ENCODE results near the gene ABHD14A. TPM values are rescaled to one million over a fixed set of nuclear protein-coding genes. Genes with fewer than 3 reads are reported as not detected.

The ABHD14A gene
- total RNA-seq, 1 experiment from 2014 or later, result 3.8 TPM

- H3K27ac Mint-ChIP-seq, result no peak overlapping the region
- H3K9me3 Mint-ChIP-seq, result no peaks in the 10 kb centered on the region
- DNase-seq (ENCODE audit: low spot score), result peak; percentile 11
- peaks cover 19% of the 10 kb centered on the region for H3K36me3 Mint-ChIP-seq
- no peak for ATAC-seq
- CTCF ChIA-PET, result interaction anchor here (0.6 to 3.4 kb wide), 13 partner anchors 12 to 233 kb away, joined by 3 to 49 read pairs (median 7); partner anchors contain the start of genes ABHD14A, ABHD14B, ACY1 and GPR62
- H3K4me1 Mint-ChIP-seq, result peaks cover 17% of the 10 kb centered on the region
- TF ChIP-seq GABPB1 (CRISPR knock-in tag; IDR thresholded peaks at IDR 0.05) (peak; percentile 69), USF2 (CRISPR knock-in tag; IDR thresholded peaks at IDR 0.05) (no peak), CDX4 (CRISPR knock-in tag; IDR thresholded peaks at IDR 0.05; ENCODE audit: borderline replicate concordance) (no peak), ZBTB43 (CRISPR knock-in tag; IDR thresholded peaks at IDR 0.05) (peak; percentile 6; the same call in 1 of the 2 replicates), IRF2 (CRISPR knock-in tag; IDR thresholded peaks at IDR 0.05; ENCODE audit: borderline replicate concordance, low read depth) (no peak), OVOL2 (CRISPR knock-in tag; IDR thresholded peaks at IDR 0.05; ENCODE audit: borderline replicate concordance) (no peak), TEAD1 (CRISPR knock-in tag; IDR thresholded peaks at IDR 0.05) (no peak), JUN (CRISPR knock-in tag; IDR thresholded peaks at IDR 0.05) (no peak), ETV6 (CRISPR knock-in tag; IDR thresholded peaks at IDR 0.05) (no peak)
- TF ChIP-seq, protein P1, sequence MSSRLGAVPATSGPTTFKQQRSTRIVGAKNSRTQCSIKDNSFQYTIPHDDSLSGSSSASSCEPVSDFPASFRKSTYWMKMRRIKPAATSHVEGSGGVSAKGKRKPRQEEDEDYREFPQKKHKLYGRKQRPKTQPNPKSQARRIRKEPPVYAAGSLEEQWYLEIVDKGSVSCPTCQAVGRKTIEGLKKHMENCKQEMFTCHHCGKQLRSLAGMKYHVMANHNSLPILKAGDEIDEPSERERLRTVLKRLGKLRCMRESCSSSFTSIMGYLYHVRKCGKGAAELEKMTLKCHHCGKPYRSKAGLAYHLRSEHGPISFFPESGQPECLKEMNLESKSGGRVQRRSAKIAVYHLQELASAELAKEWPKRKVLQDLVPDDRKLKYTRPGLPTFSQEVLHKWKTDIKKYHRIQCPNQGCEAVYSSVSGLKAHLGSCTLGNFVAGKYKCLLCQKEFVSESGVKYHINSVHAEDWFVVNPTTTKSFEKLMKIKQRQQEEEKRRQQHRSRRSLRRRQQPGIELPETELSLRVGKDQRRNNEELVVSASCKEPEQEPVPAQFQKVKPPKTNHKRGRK (CRISPR knock-in tag; IDR thresholded peaks at IDR 0.05; ENCODE audit: borderline replicate concordance), result no peak
- TF ChIP-seq, protein P2, sequence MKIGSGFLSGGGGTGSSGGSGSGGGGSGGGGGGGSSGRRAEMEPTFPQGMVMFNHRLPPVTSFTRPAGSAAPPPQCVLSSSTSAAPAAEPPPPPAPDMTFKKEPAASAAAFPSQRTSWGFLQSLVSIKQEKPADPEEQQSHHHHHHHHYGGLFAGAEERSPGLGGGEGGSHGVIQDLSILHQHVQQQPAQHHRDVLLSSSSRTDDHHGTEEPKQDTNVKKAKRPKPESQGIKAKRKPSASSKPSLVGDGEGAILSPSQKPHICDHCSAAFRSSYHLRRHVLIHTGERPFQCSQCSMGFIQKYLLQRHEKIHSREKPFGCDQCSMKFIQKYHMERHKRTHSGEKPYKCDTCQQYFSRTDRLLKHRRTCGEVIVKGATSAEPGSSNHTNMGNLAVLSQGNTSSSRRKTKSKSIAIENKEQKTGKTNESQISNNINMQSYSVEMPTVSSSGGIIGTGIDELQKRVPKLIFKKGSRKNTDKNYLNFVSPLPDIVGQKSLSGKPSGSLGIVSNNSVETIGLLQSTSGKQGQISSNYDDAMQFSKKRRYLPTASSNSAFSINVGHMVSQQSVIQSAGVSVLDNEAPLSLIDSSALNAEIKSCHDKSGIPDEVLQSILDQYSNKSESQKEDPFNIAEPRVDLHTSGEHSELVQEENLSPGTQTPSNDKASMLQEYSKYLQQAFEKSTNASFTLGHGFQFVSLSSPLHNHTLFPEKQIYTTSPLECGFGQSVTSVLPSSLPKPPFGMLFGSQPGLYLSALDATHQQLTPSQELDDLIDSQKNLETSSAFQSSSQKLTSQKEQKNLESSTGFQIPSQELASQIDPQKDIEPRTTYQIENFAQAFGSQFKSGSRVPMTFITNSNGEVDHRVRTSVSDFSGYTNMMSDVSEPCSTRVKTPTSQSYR (CRISPR knock-in tag; IDR thresholded peaks at IDR 0.05), result no peak
- H3K27me3 Mint-ChIP-seq (ENCODE audit: low read depth), result no peaks in the 10 kb centered on the region; the same call in 1 of the 2 replicates
- POLR2A ChIA-PET, result interaction anchor here (1.3 to 2.5 kb wide), 2 partner anchors 26 to 49 kb away, joined by 4 to 19 read pairs; partner anchors contain the start of gene PCBP4
- peak overlapping the region; percentile 91 for H3K4me3 Mint-ChIP-seq
These were observed 32.0 kb upstream of the ABHD14A start for GRCh38 chr3:51942603-51943450.

DNA sequence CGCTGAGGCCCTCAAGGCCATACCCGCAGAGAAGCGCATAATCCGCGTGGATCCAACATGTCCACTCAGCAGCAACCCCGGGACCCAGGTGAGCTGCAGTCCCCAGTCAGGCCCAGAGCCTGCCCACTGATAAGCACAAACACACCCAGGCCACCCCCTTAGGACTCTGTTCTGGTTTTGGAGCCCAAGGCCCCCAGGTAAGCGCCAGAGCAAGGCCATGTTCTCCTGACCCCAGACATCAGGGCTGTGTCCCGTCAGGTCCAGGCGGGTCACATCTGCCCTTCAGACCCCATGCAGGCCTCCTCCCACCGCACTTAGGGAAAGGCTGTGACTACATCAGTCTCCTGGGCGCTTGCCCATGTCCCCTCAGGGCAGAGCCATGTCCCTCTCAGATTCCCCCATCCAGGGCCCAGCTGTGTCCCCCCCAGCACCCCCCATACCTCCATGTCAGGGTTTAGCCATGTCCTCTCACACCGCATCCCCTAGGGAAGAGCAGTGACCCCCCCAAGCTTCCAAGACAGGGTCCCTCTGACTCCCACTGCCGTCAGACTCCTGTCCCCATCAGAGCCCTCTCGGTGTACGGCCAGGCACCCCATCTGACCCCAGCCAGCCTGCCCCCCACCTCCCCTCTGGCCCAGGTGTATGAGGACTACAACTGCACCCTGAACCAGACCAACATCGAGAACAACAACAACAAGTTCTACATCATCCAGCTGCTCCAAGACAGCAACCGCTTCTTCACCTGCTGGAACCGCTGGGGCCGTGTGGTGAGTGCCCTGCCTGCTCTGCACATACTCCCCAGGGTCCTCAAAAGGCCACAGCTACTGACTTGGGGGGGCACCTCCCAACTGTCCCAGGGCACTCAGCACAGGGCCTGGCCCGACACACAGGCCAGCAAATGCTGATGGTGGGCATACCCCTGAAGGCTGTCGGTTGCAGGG is 31.1 kb upstream of the ABHD14A start:
- DNase-seq (ENCODE audit: low spot score) (peak; percentile 10), ATAC-seq (no peak)
- H3K4me1 Mint-ChIP-seq, result peaks cover 17% of the 10 kb centered on the region
- CTCF ChIA-PET, result interaction anchor here (1.1 to 3.4 kb wide), 7 partner anchors 11 to 124 kb away, joined by 7 to 49 read pairs (median 14); partner anchors contain the start of genes ABHD14A, ABHD14B, ACY1 and GPR62
- no peaks in the 10 kb centered on the region for H3K9me3 Mint-ChIP-seq
- H3K36me3 Mint-ChIP-seq, result peaks cover 12% of the 10 kb centered on the region
- no peak overlapping the region for H3K27ac Mint-ChIP-seq
- H3K4me3 Mint-ChIP-seq, result no peak overlapping the region
- POLR2A ChIA-PET, result interaction anchor here (1.3 kb wide), 1 partner anchor 48 kb away, joined by 4 read pairs; no protein-coding TSS in a partner anchor
- peaks cover 9% of the 10 kb centered on the region for H3K27me3 Mint-ChIP-seq (ENCODE audit: low read depth)
- TF ChIP-seq STAT6 (CRISPR knock-in tag; conservative IDR thresholded peaks at IDR 0.05; ENCODE audit: low read depth), result no peak
- TF ChIP-seq, protein P3, sequence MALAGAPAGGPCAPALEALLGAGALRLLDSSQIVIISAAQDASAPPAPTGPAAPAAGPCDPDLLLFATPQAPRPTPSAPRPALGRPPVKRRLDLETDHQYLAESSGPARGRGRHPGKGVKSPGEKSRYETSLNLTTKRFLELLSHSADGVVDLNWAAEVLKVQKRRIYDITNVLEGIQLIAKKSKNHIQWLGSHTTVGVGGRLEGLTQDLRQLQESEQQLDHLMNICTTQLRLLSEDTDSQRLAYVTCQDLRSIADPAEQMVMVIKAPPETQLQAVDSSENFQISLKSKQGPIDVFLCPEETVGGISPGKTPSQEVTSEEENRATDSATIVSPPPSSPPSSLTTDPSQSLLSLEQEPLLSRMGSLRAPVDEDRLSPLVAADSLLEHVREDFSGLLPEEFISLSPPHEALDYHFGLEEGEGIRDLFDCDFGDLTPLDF (CRISPR knock-in tag; IDR thresholded peaks at IDR 0.05), result no peak
- no peak for TF ChIP-seq CBFB (CRISPR knock-in tag; IDR thresholded peaks at IDR 0.05; ENCODE audit: low read depth)
- no peak for TF ChIP-seq ATF3 (CRISPR knock-in tag; conservative IDR thresholded peaks at IDR 0.05)
- TF ChIP-seq CDX4 (CRISPR knock-in tag; IDR thresholded peaks at IDR 0.05; ENCODE audit: borderline replicate concordance), result no peak
- TF ChIP-seq USF2 (CRISPR knock-in tag; IDR thresholded peaks at IDR 0.05), result no peak
